GM18505 (cell line): Measurements from ENCODE around the gene RMI2.
A peak's percentile ranks its signal among the peaks of the same experiment; 100 is the strongest.

Experiments used
- ATAC-seq: cut with Tn5 transposase; IDR thresholded peaks from one replicate; pipeline ENCODE4 v1.9.1; 2021; ENCODE audit not compliant: unreplicated experiment
- POLR2A ChIP-seq: IDR thresholded peaks from 4 replicates; pipeline ENCODE4 v1.6.1; 2011; ENCODE audit warnings: borderline replicate concordance; ENCODE audit not compliant: insufficient read depth, insufficient read length; ENCODE audit errors: extremely low read depth

Gene RMI2

GRCh38 chr16:11345040-11345862 lies at the start of gene RMI2:
Gene RMI2 (plus strand): TSS chr16:11345459. CDS start chr16:11345472, 13 bp downstream.
- peak; percentile 95 for ATAC-seq
- TF ChIP-seq POLR2A: peak; percentile 46

DNA sequence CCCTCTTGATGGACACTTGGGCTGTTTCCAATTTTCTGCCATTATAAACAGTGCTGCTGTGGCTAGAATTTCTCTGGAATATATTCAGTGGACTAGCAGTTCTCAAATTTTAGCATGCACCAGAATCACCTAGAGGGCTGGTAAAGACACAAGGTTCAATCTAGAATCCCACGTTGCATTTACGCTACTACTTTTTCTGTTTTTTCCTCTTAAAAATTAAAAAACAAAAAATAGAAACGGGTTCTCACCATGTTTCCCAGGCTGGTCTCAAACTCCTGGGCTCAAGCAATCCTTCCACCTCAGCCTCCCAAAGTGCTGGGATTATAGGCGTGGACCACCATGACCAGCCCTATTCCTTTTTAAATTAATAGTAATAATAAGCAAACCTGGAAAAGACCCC lies 49.6 kb upstream of the RMI2 start:
- ATAC-seq: no peak
- TF ChIP-seq POLR2A: no peak

- TF ChIP-seq POLR2A: no peak
- ATAC-seq: no peak
Observed at GRCh38 chr16:11296351-11296705, 48.9 kb upstream of the RMI2 start.

DNA sequence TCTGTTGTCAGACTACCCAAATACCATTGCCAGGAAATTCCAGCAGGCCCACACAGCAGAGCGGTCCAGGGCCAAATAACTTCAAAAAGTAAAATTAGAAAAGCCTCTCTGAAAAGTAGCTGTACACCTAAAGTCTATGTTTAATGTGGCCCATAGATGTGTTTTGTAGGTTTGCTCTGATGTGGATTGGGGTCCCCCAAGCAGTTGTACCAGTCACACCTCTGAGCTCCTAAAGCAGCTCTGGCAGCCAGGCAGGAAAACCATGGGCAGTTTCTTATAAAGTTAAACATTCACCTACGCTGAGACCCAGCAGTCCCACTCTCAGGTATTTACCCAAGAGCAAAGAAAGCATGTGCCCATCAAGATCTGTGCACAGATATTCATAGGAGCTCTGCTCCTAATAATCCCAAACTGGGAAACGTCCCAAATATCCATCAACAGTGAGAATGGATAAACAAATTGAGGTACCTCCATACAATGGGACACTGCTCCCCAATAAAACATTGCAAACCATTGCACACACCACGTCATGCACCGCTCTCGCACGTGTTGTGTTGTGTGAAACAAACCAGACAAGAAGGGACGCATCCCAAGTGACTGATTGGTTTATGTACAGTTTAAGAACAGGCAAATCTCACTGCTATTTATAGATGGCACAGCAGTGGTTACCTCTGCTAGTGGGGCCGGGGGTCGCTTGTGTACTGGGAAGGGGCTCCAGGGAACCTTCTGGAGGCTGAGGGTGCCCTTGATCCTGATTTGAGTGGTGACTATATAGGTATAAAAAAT lies 48.4 kb upstream of the RMI2 start:
- ATAC-seq: peak; percentile 13

GRCh38 chr16:11297492-11298142 lies 47.6 kb upstream of the RMI2 start:
- TF ChIP-seq POLR2A: peak; percentile 43
- peak; percentile 59 for ATAC-seq

More for the DNA sequence above, 48.4 kb upstream of the RMI2 start:
- no peak for TF ChIP-seq POLR2A

GRCh38 chr16:11298143-11298900 lies 46.9 kb upstream of the RMI2 start:
- no peak for ATAC-seq
- no peak for TF ChIP-seq POLR2A

DNA sequence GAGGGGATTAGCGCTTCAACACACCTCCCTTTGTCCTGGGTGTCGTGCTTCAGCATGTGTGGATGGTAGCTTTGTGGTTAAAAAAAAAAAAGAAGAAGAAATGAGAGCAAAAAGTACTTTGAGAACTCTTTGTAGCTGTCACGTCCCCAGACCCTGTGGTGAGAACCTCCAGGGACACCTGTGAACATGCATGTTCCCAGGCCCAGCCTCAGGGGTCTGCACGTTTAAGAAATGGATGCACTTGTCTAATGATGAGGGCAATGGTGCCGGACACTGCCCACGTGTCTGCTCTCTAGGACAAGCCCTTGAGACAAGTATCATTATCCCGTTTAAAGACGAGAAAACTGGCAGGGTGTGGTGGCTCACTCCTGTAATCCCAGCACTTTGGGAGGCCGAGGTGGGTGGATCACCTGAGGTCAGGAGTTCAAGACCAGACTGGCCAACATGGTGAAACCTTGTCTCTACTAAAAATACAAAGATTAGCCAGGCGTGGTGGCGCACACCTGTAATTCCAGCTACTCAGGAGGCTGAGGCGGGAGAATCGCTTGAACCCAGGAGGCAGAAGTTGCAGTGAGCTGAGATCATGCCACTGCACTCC lies 46.2 kb upstream of the RMI2 start:
- peak; percentile 33 for ATAC-seq

- no peak for ATAC-seq
- no peak for TF ChIP-seq POLR2A
Observed at GRCh38 chr16:11299865-11300559, 45.2 kb upstream of the RMI2 start.

DNA sequence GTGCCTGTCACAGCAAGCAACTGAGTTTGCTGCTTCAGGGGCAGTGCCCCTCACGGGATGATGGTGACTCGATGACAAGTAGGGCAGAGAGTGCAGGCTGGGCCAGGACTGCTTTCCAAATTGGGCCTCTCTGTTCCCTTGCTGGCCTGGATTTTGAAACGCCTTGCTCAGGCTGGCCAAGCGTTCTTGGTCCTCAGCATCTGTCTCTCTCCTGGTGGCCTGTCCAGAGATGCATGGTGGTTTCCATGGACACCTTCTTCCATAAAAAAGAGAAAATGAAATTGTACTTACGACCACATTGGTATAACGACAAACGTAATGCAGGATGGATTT lies 44.7 kb upstream of the RMI2 start:
- no peak for ATAC-seq
- TF ChIP-seq POLR2A: no peak

DNA sequence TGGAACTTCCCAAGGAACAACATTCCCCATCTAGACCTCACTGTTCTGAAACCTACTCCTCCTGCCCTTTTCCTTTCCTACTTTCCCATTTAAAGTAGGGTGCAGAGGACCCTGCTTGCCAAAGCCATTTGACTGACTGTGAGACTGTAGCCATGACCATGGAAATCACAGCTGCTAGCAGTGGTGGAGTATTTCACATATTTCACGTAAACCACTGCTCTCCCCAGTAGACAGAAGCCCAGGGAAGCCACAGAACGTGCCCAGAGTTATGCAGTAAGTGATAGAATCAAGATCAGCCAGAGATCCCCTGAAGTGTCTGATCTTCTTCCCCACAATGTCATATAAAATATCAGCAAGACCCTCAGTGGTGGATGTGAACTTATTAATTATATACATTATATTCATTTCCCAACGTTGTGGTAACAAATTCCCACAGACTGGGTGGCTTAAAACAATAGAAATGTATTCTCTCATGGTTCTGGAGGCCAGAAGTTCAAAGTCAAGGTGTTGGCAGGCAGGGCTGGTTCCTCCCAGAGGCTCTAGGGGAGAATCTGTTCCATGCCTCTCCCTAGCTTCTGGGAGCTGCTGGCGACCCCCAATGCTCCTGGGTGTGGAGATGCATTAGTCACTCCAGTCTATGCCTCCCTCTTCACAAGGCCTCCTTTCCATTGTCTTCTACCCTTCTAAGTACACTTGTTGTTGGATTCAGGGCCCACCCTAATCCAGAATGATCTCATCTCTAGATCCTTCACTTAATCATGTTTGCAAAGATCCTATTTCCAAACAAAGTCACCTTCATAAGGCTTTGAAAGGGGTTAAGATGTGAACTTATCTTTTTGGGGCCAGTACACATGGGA lies 43.4 kb upstream of the RMI2 start:
- TF ChIP-seq POLR2A: no peak
- no peak for ATAC-seq

GRCh38 chr16:11302977-11303376 lies 42.3 kb upstream of the RMI2 start:
- no peak for TF ChIP-seq POLR2A
- no peak for ATAC-seq
